GM18499 (cell line): ENCODE results near the gene PLIN3.
"Not testable (repeated sequence)": the region's sequence is repeated elsewhere in the genome, so short reads cannot be mapped to it uniquely, and the experiment has no call there.

Source experiments
- ATAC-seq: cut with Tn5 transposase; IDR thresholded peaks from one replicate; pipeline ENCODE4 v1.9.1; 2021; ENCODE audit warnings: moderate number of reproducible peaks; ENCODE audit not compliant: insufficient read depth, unreplicated experiment

Gene PLIN3

DNA sequence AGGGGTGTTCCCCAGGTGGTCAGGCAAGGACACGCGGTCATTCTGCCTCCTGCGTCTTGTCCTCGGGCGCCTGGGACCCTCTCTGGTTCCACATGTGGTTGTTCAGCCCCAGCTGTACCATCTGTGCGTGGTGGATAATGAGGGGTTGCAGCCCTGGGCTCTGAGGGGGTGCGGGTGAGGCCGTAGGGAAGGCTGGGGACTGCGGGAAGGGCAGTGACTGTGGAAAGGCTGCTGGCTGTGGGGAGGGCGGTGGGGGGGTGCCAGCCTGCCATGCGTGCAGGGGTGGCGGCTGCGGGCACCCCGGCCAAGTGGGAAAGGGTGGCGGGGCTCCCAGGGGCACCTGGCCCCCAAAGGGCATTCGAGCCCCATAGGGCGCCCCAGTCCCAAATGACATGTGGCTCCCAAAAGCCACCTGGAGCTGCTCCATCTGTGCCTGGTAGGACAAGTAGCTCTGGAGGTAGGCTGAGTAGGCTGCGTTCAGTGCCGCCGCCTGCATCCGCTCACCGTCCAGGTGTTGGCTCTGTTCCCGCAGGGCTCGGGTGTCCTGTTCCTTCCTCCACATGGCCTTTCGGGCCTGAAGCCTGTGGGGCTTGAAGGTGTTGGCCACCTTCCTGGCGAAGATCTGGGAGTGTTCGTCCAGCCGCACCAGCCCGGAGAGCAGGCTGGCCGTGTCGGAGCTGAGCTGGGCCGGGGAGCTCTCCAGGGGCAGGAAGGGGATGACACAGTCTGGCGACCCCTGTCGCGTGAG lies 51.1 kb downstream of the PLIN3 start:
- no peak for ATAC-seq

DNA sequence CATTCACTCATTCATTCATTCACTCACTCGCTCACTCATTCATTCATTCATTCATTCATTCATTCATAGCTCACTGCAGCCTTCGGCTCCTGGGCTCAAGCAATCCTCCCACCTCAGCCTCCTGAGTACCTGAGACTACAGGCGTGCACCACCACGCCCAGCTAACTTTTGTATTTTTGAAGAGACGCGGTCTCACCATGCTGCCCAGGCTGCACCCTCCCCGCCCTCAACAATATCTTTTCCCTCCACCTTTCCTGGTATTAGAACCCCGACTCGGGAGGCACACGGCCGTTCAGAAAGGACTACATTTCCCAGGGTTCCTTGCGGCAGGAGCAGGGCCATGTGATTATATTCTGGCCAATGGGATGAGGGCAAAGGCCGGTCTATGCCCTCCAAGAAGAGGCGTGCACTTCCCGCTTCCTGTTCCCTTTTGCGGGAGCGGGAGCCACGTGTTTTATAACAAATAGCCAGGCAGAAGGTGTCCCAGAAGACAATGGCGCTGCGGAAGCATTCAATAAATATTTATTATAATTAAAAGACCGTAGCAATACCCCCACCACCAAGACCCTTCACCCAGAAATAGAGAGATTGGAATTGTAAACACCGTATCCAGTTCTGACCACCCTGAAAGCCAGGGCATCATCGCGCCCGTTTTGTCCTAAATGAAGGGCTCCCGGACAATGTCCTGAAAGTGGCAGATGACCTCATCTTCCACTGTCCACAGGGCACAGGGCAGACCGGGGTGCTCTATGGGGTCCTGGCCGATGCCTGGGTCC lies 51.9 kb downstream of the PLIN3 start:
- no peak for ATAC-seq

DNA sequence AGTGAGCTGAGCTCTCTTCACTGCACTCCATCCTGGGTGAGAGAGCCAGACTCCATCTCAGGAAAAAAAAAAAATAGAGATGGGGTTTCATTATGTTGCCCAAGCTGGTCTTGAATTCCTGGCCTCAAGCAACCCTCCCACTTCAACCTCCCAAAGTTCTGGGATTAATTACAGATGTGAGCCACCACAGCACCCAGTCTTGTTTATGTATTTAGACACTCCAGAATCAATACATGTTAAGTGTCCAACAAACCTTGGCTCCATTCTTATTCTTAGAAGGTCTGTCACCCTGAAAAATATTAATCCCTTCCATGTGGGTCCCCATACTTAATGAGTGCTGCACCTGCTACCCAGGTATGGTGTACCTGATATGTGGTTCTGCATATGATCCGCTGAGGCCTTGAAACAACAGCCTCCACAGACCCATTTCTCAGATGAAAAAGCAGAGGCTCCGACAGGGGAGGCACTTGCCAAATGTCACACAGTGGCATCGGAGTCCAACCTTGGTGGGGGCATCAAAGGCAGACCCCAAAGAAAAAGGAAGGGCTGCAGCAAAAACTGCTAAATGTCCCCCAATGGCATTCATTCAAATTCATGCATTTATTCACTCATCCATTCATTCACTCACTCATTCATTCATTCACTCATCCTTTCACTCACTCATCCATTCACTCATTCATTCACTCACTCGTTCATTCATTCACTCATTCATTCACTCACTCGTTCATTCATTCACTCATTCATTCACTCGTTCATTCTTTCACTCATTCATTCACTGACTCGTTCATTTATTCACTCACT lies 52.6 kb downstream of the PLIN3 start:
- no peak for ATAC-seq

DNA sequence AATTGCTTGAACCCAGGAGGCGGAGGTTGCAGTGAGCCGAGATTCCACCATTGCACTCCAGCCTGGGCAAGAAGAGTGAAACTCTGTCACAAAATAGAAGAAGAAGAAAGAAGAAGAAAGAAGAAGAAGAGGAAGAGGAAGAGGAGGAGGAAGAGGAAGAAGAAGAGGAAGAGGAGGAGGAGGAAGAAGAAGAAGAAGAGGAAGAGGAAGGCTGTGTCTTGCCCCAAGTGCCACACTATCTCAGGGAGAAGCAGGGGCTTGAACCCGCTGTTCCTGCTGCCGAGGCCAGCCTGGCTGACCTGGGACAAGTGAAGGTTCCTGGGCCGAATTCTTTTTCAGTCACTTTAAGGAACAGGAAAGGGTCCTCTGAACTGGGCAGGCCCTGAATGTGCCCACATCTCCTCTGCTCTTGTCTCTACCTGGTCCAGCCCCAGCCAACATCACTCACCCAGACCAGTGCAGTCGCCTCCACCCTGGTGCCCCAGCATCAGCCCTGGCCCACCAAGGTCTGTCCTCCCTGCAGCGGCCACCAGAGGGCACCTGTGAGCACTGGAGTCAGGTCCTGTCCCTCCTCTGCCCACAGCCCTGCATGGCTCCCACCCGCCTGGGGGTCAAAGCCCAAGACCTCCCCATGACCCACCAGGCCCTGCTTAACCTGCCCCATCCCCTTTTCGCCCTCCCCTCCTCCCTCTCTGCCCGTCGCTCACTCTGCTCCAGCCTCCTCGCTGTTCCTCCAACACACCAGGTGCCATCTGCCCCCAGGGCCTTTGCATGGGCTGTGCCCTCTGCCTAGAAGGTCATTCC lies 55.9 kb downstream of the PLIN3 start:
- no peak for ATAC-seq

DNA sequence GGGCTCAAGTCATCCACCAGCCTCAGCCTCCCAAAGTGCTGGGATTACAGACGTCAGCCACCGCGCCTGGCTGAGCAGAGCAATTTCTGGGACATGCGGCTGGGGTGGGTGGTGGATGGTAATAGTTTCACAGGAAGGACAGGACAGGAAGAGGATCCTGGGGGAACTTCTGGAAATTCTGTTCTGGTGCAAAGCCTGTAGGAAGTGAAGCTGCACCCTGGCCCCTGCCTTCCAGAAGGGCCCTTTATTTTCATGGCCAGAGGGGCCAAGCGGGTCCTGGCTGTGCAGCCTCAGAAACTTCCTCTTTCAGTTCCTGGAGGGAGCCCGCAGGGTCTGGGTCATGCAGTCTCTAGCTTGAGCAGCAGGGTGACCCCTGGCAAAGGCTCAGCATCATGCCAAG lies 60.3 kb downstream of the PLIN3 start:
- no peak for ATAC-seq

DNA sequence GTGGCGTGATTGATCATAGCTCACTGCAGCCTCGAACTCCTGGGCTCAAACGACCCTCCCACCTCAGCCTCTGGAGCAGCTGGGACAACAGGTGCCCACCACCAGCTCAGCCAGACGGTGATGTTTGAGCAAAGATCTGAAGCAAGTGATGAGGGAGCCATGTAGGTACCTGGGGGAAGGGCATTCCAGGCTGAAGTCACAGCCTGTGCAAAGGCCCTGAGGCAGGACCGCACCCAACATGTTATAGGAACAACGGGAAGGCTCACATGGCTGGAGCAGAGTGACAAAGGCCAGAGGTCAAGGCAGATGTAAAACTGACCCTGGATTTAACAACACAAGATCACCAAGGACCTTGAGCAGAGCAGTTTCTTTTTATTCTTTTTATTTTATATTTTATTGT lies 61.1 kb downstream of the PLIN3 start:
- no peak for ATAC-seq

DNA sequence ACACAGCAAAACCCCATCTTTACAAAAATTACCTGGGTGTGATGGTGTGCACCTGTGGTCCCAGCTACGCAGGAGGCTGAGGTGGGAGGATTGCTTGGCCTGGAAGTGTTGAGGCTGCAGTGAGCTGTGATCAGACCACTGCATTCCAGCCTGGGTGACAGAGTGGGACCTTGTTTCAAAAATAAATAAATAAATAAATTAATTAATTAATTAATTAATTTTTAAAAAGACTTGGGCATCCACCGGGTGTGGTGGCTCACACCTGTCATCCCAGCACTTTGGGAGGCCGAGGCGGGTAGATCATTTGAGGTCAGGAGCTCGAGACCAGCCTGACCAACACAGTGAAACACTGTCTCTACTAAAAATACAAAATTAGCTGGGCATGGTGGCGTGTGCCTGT lies 62.3 kb downstream of the PLIN3 start:
- not testable (repeated sequence) for ATAC-seq

DNA sequence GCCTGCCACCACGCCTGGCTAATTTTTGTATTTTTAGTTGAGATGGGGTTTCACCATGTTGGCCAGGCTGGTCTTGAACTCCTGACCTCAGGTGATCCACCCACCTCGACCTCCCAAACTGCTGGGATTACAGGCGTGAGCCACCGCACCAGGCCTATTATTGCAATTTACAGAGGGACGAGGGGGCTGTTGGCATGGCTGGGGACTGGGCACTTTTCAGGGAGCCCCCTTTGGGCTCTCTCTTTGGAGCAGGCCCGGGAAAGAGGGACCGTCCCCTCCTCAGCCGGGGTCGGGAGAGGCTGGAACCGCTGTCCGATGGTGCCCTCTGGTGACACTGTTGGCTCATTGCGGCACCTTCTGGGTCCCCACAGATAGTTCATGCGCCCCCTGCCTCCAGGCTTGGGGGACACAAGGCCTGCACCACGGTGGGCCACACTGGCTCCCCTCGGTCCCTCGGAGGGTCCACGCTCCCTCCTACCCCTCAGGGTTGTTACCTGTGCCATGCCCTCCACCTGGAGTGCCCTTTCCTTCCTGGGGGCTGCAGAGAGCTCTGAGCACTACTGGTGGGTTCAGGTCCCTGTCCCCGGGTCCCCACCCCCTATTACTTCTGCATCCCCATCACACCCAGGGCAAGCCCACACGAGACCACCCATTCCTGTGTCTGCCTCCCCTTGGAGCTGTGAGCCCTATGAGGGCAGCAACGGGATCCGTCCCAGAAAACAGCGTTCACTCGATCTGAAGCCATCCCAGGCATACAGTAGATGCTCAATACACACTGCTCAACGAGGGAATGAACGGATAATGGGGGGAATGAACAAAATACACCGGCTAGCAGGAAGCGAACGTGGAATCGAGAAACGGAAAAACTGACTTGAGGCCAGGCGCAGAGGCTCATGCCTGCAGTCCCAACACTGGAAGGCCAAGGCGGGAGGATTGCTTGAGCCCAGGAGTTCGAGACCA lies 63.5 kb downstream of the PLIN3 start:
- ATAC-seq = no peak

DNA sequence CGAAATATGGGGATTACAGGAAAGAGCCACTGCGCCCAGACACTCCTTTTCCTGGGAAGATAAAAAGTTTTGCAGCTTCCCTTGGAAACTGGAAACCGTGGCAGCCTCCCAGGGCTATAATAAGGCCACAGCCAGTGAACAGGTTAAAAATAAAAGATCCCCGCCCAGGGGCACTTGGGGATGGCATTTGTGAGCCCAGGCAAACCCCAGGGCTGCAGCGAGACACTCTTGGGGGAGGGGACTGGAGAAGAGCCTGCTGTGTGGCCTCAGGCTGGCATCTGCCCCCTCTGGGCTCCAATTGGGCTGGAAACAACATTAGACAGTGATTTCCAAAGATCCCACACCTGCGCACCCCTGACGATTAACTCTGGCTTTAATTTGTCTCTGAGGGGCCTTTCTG lies 64.8 kb downstream of the PLIN3 start:
- no peak for ATAC-seq

DNA sequence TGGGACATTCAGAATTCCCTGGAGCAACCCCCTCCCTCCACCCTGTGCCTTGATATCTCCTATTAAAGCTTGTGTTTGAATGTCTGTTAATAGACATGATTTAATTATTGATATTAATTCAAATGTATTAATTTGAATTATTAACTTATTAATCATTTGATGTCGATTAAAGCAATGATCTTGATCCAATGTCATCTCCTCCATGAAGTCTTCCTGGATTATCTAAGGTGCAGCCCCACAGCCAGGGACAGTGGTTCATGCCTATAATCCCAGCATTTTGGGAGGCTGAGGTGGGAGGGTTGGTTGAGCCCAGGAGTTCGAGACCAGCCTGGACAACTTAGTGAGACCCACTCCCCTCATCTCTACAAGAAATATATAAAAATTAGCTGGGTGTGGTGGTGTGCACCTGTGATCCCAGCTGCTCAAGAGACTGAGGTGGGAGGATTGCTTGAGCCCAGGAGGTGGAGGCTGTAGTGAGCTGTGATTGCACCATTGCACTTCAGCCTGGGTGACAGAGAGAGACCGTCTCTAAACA lies 66.3 kb downstream of the PLIN3 start:
- no peak for ATAC-seq

DNA sequence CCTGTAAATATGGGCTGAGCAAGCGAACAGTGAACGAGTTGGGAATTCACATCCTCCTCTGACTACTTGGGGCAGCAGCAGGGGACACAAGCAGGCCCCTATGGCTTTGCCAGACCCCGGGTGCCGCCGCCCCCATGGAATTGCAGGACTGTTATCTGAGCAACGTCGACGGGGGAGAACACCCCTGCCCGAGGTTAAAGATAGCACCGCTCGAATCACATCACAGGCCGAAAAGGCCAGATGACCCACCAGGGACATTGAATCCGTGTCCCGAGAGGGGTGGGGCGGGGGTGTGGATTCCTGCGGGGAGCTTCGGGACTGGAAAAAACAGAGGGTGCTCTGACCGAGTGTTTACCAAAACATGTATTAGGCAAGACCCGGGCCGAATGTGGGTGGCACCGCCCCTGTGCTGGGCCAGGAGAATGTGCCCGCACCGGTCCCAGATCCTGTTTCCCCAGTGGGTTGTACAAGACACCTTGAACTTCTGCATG lies 66.8 kb downstream of the PLIN3 start:
- no peak for ATAC-seq

DNA sequence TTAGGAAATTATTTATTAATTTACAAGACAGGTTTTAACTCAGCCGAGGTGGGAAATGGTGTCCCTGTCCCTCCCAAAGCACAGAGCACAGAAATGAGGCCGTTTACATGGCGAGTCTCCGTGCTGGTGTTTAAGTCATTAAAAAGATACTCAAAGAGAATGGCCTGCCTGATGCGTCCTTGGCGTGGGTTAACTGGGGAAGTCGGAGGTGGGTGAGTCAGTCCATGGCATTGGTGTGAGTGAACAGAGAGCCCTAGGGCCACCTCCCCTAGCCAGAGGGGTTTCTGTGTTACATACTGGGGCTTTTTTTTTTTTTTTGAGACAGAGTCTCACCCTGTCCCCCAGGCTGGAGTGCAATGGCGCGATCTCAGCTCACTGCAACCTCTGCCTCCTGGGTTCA lies 72.1 kb downstream of the PLIN3 start:
- no peak for ATAC-seq

DNA sequence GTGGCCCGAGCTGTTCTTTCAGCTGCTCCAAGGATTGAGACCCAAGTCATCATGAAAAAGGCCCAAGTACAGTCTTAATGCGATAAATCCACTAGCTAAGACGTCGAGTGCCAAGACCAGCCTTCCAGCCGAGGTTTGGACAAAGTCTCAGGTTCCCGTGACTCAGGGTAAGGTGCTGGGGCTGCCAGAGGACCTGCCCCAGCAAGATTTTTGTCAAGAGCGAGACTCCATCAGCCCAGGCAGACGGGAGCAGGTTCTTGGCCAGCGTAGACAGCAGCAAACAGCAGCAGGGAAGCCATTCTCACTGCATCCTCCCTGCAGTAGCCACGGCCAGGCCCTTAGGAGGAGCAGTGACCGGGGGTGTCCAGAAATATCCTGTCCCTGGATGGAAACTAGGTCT lies 72.5 kb downstream of the PLIN3 start:
- no peak for ATAC-seq

DNA sequence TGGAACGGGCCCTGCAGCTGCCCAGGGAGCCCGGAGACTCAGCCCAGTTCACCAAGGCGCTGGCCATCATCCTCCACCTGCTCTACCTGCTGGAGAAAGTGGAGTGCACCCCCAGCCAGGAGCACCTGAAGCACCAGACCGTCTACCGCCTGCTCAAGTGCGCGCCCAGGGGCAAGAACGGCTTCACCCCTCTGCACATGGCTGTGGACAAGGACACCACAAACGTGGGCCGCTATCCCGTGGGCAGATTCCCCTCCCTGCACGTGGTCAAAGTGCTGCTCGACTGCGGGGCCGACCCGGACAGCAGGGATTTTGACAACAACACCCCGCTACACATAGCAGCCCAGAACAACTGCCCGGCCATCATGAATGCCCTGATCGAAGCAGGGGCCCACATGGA lies 74.2 kb downstream of the PLIN3 start:
- ATAC-seq = not testable (repeated sequence)

DNA sequence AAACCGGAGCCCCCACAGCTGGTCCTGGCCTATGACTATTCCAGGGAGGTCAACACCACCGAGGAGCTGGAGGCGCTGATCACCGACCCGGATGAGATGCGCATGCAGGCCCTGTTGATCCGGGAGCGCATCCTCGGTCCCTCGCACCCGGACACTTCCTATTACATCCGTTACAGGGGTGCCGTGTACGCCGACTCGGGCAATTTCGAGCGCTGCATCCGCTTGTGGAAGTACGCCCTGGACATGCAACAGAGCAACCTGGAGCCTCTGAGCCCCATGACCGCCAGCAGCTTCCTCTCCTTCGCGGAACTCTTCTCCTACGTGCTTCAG lies 74.6 kb downstream of the PLIN3 start:
- not testable (repeated sequence) for ATAC-seq

DNA sequence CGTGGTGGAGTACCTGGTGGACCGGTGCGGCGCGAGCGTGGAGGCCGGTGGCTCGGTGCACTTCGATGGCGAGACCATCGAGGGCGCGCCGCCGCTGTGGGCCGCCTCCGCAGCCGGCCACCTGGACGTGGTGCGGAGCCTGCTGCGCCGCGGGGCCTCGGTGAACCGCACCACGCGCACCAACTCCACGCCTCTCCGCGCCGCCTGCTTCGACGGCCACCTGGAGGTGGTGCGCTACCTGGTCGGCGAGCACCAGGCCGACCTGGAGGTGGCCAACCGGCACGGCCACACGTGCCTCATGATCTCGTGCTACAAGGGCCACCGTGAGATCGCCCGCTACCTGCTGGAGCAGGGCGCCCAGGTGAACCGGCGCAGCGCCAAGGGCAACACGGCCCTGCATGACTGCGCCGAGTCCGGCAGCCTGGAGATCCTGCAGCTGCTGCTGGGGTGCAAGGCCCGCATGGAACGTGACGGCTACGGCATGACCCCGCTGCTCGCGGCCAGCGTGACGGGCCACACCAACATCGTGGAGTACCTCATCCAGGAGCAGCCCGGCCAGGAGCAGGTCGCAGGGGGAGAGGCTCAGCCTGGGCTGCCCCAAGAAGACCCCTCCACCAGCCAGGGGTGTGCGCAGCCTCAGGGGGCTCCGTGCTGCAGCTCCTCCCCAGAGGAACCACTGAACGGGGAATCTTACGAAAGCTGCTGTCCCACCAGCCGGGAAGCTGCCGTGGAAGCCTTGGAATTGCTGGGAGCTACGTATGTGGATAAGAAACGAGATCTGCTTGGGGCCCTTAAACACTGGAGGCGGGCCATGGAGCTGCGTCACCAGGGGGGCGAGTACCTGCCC lies 75.2 kb downstream of the PLIN3 start:
- ATAC-seq = not testable (repeated sequence)

DNA sequence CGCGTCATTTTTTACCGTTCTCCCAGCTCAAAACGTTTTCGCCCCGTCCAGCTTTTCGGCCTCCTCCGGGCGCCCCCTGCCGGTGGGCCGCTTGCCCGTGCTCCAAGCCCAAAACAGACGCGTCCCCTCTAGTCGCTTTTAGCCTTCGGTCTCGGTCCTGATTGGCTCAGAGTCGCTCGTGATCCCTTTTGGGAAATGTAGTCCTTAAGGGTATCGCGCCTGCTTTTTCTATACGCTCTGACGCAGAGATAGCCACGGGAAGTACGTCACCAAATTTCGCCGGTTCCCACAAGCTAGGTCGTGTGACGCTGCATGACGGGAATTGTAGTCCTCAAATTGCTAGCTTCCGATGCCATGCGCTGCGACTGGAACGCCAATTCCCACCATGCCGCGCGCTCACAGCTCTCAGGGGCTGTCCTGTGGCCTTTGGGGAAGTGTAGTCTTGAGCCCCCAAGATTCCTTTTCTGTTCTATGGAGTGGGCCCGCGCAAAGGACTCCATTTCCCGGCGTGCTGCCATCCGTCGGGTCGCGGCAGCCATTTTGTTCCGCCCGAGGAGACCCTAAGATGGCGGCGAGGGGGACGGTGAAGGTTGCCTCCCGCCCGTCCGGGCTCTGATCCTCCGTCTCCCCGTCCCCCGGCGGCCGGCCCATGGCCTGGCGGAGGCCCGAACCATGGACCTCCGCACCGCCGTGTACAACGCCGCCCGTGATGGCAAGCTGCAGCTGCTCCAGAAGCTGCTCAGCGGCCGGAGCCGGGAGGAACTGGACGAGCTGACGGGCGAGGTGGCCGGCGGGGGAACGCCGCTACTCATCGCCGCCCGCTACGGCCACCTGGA lies 76.1 kb downstream of the PLIN3 start, which contains the start of gene FEM1A:
FEM1A (plus strand) TSS at position 552 of the 836 bp plus-strand sequence; CDS start at position 673, 121 bp downstream.
- peak; percentile 85 for ATAC-seq
